Esophagus muscularis mucosa (tissue), 4 donors: ENCODE results near the gene ALX3. TPM values are rescaled to one million over a fixed set of nuclear protein-coding genes. Genes with fewer than 3 reads are reported as not detected.

ENCODE experiments used
- DNase-seq: peaks from one replicate; pipeline ENCODE4 v3.0.0-alpha.2; 2017; ENCODE audit errors: extremely low spot score
- H3K27ac ChIP-seq, 4 donors: fragments of 200-600 bp; sonication (generic); replicated peaks in 1 of 4; 1 replicate in 3 of 4; 2 replicates in 1 of 4; pipeline ENCODE4 v1.5.1; 2016 to 2019; ENCODE audit warnings: mild to moderate bottlenecking in 1 of 4
- H3K27me3 ChIP-seq, 4 donors: fragments of 200-600 bp; sonication (generic); one replicate each; pipeline versions ENCODE4 v1.5.1 to v1.6.0; 2016 to 2019
- H3K36me3 ChIP-seq, 4 donors: fragments of 200-600 bp; sonication (generic); one replicate each; pipeline ENCODE4 v1.5.1; 2016 to 2019
- H3K4me1 ChIP-seq, 4 donors: fragments of 200-600 bp; sonication (generic); one replicate each; pipeline ENCODE4 v1.5.1; 2016 to 2019
- H3K4me3 ChIP-seq, 4 donors: fragments of 200-600 bp; sonication (generic); 1 replicate in 2 of 4; 2 replicates in 2 of 4; pipeline ENCODE4 v1.5.1; 2016 to 2019; ENCODE audit warnings: mild to moderate bottlenecking in 4 of 4, moderate library complexity in 1 of 4
- H3K9me3 ChIP-seq, 4 donors: fragments of 200-600 bp; sonication (generic); 1 replicate in 3 of 4; 2 replicates in 1 of 4; pipeline ENCODE4 v1.5.1; 2016 to 2019
- CTCF ChIP-seq, 3 experiments: fragments of 200-600 bp in 2 of 3; fragments of 450-650 bp in 1 of 3; sonication (generic) in 2 of 3; IDR thresholded peaks; one replicate each; pipeline ENCODE4 v1.5.1; 2017 to 2019; ENCODE audit warnings: antibody characterized with exemption in 3 of 3, mild to moderate bottlenecking in 2 of 3, moderate library complexity in 1 of 3
- EP300 ChIP-seq: sonication (generic); formaldehyde crosslinking; IDR thresholded peaks from one replicate; pipeline ENCODE4 v1.6.1; 2017; ENCODE audit warnings: antibody characterized with exemption
- POLR2A ChIP-seq: fragments of 450-650 bp; IDR thresholded peaks from one replicate; pipeline ENCODE4 v1.6.1; 2017; ENCODE audit warnings: antibody characterized with exemption, moderate library complexity, mild to moderate bottlenecking, low read depth
- POLR2AphosphoS5 ChIP-seq, 2 donors: sonication (generic); formaldehyde crosslinking; IDR thresholded peaks; one replicate each; pipeline ENCODE4 v1.6.1; 2017; ENCODE audit warnings: antibody characterized with exemption in 2 of 2
- WGBS: methylation state at CpG from one replicate; pipeline ENCODE4 v1.1.5; 2018; 5-methylcytosine and 5-hydroxymethylcytosine counted together
- intact Hi-C: fragments of 100-400 bp; cut with DNase I; formaldehyde crosslinking; loops from one replicate; pipeline ENCODE4 v1.15.1; 2023
- total RNA-seq, 4 donors: library from RNA; depleted of rRNA; stranded (reverse); fragments of >200 nt; gene quantifications; one replicate each; pipeline versions ENCODE4 v1.1.0 to v1.2.1, GENCODE V29; 2016

Gene ALX3
- total RNA-seq, 4 donors from 2014 or later, result not detected

GRCh38 chr1:110061341-110061740 is 9.1 kb downstream of the ALX3 start:
- Histone ChIP-seq H3K4me3 (no peak overlapping the region), H3K9me3 (no peaks in the 10 kb centered on the region), H3K27ac (no peak overlapping the region), H3K4me1 (peaks cover 7 to 27% (median 26%) of the 10 kb centered on the region in 4 donors), H3K27me3 (peaks cover 0 to 5% (median 0%) of the 10 kb centered on the region in 4 donors), H3K36me3 (peaks cover 0 to 46% (median 29%) of the 10 kb centered on the region in 4 donors)
- 95% methylated on average over 10 of the region's 10 CpGs for WGBS
- DNase-seq, result no peak
- TF ChIP-seq CTCF (IDR thresholded peaks at IDR 0.05), result no peak
- no peak for TF ChIP-seq EP300
- intact Hi-C loops, result no loop called here

- WGBS, result 94% methylated on average over 7 of the region's 7 CpGs
- no peak for DNase-seq
- TF ChIP-seq EP300 (no peak), POLR2A (no peak), CTCF (IDR thresholded peaks at IDR 0.05) (no peak), POLR2AphosphoS5 (IDR thresholded peaks at IDR 0.05) (no peak)
- intact Hi-C loops, result no loop called here
- H3K27me3 ChIP-seq, result no peaks in the 10 kb centered on the region
- H3K4me3 ChIP-seq, result no peak overlapping the region
- H3K4me1 ChIP-seq, result peaks cover 7 to 34% (median 33%) of the 10 kb centered on the region in 4 donors
- H3K36me3 ChIP-seq, result peaks cover 0 to 53% (median 36%) of the 10 kb centered on the region in 4 donors
- H3K9me3 ChIP-seq, result no peaks in the 10 kb centered on the region
- no peak overlapping the region for H3K27ac ChIP-seq
Observed at GRCh38 chr1:110060662-110061060, 9.8 kb downstream of the ALX3 start.

- Histone ChIP-seq H3K4me1 (peaks cover 7 to 39% (median 36%) of the 10 kb centered on the region in 4 donors), H3K36me3 (peaks cover 1 to 58% (median 41%) of the 10 kb centered on the region in 4 donors), H3K27me3 (no peaks in the 10 kb centered on the region), H3K27ac (no peak overlapping the region), H3K4me3 (no peak overlapping the region), H3K9me3 (no peaks in the 10 kb centered on the region)
- TF ChIP-seq EP300 (no peak), CTCF (IDR thresholded peaks at IDR 0.05) (peak; percentile 34 to 71 (median 39)), POLR2AphosphoS5 (IDR thresholded peaks at IDR 0.05) (no peak), POLR2A (no peak)
- intact Hi-C loops, result no loop called here
- WGBS, result 94% methylated on average over 6 of the region's 9 CpGs
- no peak for DNase-seq
Observed at GRCh38 chr1:110060034-110060661, 10.3 kb downstream of the ALX3 start.

GRCh38 chr1:110059133-110059863 is 11.2 kb downstream of the ALX3 start:
- Histone ChIP-seq H3K9me3 (no peaks in the 10 kb centered on the region), H3K36me3 (peaks cover 7 to 67% (median 50%) of the 10 kb centered on the region in 4 donors), H3K27me3 (no peaks in the 10 kb centered on the region), H3K27ac (no peak overlapping the region), H3K4me3 (no peak overlapping the region), H3K4me1 (peaks cover 7 to 43% (median 36%) of the 10 kb centered on the region in 4 donors)
- DNase-seq, result no peak
- WGBS, result 79% methylated on average over 6 of the region's 6 CpGs
- TF ChIP-seq EP300, result no peak
- TF ChIP-seq POLR2AphosphoS5 (IDR thresholded peaks at IDR 0.05), result no peak
- no peak for TF ChIP-seq CTCF (IDR thresholded peaks at IDR 0.05)
- no peak for TF ChIP-seq POLR2A
- intact Hi-C loops, result loop anchor here (10.0 kb wide), 1 partner anchor 406 kb away; no protein-coding TSS in a partner anchor
